ENCODE measurements around the gene KCNK1. TPM values are rescaled to one million over a fixed set of nuclear protein-coding genes. Genes with fewer than 3 reads are reported as not detected.
"Not testable (repeated sequence)": the region's sequence is repeated elsewhere in the genome, so short reads cannot be mapped to it uniquely, and the experiment has no call there.

Gene KCNK1
- total RNA-seq, 1 donor from 2014 or later, result 0.70 TPM

DNA sequence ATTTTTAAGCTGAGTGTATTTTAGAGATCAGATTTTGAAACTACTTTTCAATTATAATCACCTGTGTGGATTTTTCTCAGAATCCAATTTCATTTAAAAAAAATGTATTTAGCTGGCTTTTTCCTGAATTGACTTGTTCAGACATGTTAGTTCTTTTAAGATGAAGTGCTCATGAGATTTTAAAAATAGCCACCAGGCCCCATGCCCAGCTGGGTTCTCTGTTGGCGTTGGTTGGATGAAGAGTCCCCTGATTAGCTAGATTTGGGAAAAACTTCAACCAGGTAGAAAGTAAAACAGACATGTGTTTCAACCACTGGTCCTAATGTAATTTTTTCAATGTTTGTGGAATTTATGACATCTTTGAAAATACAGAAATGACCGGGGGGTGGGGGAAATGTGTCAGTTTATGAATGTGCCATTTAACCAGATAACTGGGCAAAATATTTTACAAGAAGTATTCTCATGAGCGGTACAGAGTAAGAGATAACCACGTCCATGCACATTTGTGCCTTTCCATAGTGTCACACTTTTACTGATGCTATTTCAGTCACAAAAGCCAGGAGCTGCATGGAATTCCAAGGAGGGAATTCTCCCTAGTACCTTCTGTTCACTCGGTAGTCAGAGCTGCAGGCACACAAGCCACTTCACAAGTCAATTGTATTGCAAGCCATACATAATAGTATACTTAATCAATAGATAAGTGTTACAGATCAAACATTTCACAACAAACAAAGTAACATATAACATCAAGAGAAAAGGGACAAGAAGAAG is 51.1 kb downstream of the KCNK1 start:
- DNase-seq (ENCODE audit: extremely low read depth, low read depth, low spot score), result no peak

DNA sequence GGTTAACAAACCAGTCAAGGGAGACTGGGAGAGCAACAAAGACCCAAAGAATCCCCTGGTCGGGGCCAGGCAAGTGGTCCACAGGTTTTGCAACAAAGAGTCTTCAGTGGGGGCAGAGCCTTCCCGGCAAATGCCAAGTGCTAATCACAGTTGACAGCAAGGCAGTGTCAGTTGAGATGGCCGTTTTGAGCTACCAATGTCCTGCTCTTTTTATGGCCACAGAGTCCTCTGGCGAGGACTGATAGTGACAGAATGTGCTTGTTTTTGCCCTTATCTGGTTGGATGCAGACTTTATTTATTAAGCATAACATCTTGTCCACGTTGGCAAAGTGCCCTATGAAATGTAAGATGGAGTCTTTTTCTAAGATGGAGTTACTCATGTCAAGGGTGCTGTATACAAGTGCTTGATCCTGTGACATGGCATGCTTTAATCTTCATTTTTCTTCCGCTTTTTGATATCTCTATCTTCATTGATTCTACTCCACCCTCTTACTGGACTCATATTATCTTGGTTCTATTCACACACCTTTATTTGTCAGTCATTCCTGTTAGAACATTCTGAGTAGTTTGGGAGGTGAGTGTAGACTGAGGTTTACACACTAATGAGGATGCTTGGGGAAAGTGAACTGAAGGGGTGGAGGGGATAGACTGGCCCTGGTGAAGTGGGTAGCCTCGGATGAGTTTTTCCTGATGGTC is 51.8 kb downstream of the KCNK1 start:
- DNase-seq (ENCODE audit: extremely low read depth, low read depth, low spot score), result no peak

DNA sequence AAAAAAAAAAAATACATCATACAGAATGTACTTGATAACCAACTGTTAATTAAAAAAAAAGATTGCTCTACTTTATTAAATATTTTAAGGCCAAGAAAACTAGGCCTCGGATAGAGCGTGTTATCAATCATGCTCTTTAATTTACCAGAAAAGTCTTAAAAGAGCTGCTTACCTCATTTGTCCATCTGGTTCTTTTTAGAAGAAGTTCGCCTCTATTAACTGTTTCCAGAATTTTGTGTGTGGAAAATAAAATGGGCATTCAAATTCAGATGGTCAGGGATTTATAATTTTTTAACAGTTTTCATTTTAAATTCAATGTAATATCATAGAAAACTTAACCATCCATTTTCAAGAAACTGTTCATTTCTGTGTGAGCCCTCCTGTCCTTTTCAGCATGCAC is 53.8 kb downstream of the KCNK1 start:
- DNase-seq (ENCODE audit: extremely low read depth, low read depth, low spot score), result no peak

DNA sequence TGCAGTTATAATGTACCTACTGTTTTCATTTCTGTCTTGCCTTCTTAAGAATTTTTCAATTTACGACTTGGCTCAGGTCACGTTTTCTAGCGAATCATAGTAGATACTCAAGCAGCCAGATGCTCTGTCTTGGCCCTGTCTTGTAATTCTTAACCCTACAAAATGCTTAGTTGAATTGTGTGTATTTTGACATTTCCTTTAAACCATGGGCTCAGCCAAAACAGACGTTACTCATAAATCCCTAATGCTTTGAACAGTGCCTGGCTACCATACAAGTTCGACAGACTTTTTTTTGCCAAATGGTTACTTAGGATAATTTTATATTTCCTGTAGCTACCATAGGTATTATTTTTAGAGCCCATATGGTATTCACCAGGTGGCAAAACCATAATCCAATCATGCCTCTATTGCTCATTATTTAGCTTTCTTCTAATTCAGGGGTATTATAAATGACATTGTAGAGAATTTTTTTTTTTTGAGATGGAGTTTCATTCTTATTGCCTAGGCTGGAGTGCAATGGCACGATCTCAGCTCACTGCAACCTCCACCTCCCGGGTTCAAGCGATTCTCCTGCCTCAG is 54.3 kb downstream of the KCNK1 start:
- DNase-seq (ENCODE audit: extremely low read depth, low read depth, low spot score), result no peak

DNA sequence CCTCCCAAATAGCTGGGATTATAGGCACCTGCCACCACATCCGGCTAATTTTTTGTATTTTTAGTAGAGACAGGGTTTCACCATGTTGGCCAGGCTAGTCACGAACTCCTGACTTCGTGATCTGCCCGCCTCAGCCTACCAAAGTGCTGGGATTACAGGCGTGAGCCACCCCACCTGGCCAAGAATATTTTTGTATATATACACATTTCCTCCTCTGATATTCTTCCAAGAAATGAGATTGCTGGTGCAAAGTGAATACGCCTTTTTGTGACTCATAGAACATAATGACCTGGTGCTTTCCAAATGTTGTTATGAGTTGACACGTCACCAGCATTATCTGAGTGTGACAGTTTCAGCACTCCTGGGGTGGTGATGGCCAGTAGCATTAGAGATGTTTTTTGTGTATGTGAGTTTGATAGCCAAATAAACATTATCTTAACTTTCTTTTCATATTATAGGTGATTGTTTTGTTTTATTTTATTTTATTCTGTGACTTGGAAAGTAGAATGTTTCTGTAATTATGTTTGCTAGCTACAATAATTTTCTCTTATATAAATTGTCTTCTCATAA is 54.9 kb downstream of the KCNK1 start:
- DNase-seq (ENCODE audit: extremely low read depth, low read depth, low spot score), result no peak

DNA sequence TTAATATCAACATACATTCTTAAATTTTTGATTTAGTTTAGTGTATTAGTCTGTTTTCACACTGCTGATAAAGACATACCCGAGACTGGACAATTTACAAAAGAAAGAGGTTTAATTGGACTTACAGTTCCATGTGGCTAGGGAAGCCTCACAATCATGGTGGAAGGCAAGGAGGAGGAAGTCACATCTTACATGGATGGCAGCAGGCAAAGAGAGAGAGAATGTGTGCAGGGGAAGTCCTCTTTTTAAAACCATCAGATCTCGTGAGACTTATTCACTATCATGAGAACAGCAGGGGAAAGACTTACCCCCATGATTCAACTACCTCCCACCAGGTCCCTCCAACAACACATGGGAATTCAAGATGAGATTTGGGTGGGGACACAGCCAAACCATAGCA is 56.5 kb downstream of the KCNK1 start:
- DNase-seq (ENCODE audit: extremely low read depth, low read depth, low spot score), result not testable (repeated sequence)

DNA sequence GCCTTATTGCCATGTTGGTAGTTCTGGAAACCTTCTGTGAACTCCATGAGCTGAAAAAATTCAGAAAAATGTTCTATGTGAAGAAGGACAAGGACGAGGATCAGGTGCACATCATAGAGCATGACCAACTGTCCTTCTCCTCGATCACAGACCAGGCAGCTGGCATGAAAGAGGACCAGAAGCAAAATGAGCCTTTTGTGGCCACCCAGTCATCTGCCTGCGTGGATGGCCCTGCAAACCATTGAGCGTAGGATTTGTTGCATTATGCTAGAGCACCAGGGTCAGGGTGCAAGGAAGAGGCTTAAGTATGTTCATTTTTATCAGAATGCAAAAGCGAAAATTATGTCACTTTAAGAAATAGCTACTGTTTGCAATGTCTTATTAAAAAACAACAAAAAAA is 57.4 kb downstream of the KCNK1 start:
- DNase-seq (ENCODE audit: extremely low read depth, low read depth, low spot score), result no peak

DNA sequence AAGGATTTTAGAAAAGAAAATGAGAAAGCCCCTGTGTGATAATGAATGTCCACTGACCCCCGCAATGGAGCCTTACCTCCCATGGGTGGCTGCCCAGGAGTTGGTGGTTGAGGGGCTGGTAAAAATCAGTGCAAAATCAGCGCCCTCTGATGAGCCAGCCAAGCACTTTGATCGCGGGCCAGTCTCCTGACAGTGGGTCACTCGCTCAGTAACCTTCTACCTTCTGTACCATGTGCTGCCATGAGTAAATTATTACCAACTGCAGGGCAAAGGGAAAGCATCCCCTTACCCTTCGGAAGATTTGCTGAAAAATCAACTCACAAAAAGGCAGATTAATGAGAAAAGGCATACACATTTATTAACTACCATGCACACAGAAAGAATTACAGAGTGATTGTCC is 58.8 kb downstream of the KCNK1 start:
- no peak for DNase-seq (ENCODE audit: extremely low read depth, low read depth, low spot score)

DNA sequence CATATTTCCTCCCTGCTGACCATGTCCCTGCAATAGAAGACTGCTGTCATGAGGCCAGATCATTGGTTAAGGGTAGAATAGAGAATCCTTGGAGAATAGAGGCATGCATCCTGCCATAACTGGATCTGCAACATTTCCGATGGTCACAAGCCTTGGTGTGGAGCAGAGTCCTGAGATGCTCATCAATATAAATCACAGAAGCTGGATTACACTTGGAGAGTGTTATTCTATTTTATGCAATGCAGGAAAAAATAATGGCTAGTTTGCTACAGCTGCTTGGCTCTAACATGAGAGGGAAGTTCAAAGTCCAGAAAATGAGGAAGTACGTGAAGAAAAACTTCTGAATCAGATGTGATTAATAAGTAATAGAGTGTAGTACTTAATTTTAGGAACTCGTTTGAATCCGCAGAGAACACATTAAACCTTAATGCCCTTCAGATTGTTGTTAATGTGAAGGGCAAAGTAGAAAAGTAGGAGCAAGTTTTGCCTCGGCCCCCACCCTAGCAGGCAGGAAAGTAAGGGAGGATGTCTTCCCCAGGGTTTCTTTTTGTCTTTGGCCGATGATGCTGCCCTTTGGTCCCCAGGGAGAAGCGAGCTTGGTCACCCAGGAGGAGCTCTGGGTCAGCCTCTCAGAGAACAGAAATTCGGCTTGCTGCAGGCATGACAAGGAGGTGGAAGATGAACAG is 59.5 kb downstream of the KCNK1 start:
- DNase-seq (ENCODE audit: extremely low read depth, low read depth, low spot score), result no peak

DNA sequence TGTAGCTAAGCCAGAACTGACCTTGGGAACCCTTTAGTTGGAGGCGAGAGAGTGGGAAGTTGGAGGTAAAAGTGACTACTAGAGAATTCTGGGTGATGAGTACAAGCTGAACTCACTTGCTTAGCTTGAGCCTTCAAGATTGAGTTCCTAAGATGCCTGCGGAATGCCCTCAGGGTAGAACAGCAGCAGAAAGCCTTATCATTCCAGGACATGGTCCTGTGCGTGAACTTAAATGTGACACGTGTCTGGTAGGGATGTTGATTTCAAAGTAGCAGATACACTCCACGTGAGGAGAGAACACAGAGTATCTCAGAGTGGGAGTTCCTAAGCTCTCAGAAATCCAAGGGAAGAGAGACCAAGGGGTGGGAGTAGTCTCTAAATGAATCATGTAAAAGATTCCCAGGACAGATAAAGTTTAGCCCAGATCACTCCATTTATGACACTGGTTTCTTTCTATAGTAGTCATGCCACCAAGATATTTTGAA is 60.1 kb downstream of the KCNK1 start:
- DNase-seq (ENCODE audit: extremely low read depth, low read depth, low spot score), result no peak

DNA sequence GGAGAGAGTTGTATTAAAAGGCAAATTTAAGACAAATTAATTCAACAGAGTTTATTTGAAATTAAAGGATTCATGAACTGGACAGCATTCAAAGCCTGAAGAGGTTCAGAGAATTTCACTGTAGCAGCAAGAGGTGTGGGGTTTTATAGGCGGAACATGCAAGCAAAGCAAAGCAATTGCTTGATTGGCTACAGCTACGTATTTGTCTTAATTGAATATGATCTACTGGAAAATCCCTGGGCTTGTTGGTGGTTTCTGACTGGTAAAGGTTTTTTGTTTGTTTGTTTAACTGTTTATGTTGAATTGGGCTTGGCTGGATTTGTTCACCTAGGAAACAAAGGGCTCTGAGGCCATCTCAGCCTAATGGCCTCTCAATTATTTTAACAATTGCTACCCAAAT is 61.5 kb downstream of the KCNK1 start:
- no peak for DNase-seq (ENCODE audit: extremely low read depth, low read depth, low spot score)

DNA sequence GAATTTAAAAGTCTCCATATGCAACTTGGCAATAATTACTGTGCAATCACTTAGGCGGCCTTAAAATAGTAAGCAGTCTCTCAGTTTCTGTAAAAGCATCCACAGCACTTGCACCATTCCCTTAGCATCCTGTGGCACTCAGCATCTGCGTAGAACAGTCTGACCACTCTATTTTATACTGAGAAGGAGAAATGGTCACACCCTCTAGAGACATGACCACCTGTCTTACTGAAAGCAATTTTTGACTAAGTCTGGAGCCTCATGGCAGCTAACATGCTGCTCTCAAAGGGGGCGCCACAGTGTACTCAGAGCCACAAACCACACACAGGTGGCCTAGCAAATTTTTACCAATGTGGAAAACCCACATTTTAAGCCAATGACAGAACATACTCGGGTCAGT is 62.0 kb downstream of the KCNK1 start:
- DNase-seq (ENCODE audit: extremely low read depth, low read depth, low spot score), result no peak

DNA sequence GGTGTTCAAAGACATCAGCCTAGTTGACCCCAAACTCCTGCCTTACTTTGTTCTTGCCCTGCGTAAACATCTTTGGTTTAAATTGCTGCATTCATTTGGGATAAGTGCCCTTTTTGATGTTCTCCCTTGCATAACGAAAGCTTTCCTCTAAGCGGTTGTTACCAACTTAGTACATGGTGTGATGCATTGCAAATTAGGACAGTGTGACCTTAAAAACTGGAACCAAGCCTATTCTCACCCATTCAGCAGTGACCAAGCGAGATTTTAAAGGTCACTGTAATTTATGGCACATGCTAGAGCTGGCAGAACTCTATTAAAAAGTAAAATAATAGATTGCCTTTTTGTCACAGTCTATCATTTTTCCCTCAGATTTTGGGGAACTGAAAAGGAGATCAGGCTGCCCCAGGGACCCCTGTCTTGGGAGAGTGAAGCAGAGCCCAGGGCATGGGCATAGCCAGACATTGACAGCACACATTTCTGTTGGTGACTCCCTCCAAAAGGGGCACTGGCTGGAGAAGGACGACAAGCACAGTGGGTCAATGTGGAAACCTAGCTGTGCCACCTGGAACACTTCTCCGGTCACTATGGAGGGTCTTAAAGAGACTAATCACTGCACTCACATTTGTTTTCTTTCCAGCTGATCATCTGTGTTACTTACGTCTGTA is 63.9 kb downstream of the KCNK1 start:
- DNase-seq (ENCODE audit: extremely low read depth, low read depth, low spot score), result no peak

DNA sequence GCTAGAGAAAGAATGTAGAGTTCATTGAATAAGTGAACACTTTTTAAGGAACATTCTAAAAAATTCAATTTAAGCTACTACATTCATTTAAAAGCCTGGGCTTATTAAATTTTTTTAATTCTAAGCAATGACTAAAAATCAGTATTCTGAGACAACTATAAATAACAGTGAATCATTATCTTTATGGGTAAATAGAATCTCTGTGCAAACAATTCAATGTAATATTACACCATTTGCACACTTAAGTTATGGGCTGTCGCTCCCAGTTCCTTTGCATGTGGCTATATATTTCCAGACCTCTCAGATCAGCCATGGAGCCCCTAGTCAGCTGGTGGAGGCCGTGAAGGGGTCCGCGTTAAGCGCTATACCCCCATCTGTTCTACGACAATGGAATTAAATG is 65.1 kb downstream of the KCNK1 start:
- no peak for DNase-seq (ENCODE audit: extremely low read depth, low read depth, low spot score)

DNA sequence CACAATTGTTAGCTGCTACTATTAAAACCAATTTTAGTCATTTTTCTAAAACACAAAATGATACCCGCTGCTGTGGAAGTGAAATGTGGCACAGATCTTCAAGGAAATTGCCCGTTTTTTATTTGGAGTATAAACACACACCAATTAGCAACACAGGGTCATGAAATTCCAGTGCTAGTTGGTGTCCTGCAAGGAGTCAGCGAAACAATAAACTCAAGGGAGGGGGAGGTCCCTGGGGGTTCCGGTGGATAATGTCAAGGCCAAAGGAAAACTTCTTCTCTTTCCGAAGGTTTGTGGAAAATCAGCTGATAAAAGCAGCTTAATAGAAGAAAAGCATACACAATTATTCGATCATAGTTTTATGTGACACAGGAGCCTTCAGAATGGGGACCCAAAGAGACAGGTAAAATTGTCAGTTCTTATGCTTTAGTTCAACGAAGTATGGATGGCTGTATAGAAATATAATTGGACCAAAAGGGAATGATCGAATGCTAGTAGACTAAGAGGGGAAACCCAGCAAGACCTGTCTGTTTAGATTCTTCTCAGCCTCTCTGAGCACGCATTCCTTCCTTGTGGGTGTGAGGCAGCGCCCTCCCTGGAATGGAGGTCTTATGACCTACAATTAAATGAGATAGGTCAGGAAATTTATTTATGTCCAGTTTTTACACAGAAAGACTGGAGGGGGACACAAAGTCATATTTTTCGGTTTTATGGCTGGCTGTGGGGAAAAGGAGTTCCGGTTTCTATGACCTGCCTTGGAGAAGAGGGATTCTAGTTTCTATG is 65.9 kb downstream of the KCNK1 start:
- no peak for DNase-seq (ENCODE audit: extremely low read depth, low read depth, low spot score)

DNA sequence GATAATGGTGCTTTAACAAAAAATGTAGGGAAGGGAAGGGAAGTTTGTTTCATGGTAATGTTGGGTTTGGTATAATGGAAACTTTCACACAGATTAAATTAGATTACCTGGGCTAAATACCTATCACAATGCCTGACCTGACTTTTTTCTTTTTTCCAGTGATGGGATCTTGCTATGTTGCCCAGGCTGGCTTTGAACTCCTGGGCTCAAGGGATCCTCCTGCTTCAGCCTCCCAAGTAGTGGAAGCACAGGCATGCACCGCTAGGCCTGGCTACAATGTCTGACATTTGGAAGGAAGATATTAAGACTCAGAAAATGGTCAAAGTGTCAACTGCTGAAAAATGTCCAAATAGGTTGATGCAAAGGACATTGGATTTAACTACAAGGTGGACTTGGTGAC is 67.4 kb downstream of the KCNK1 start:
- no peak for DNase-seq (ENCODE audit: extremely low read depth, low read depth, low spot score)

DNA sequence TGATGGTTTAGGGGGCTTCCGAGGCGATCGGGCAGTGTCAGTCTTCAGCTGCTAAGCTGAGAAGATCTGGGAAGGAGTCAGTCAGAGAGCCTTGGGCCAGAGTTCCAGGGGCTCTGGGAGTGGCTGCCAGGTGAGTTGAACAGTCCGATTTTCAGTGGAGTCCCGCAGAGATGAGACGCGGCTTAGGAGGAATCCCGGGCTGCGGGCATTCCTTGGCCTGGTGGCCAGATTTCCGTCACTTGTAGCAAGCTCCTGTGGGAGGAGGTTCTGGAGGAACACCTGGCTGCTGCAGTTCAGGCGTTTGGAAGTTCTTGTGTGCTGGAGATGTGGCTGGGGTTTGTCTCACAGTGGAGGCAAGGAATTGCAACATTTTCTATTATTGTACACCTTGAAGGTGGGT is 72.7 kb downstream of the KCNK1 start:
- not testable (repeated sequence) for DNase-seq (ENCODE audit: extremely low read depth, low read depth, low spot score)

DNA sequence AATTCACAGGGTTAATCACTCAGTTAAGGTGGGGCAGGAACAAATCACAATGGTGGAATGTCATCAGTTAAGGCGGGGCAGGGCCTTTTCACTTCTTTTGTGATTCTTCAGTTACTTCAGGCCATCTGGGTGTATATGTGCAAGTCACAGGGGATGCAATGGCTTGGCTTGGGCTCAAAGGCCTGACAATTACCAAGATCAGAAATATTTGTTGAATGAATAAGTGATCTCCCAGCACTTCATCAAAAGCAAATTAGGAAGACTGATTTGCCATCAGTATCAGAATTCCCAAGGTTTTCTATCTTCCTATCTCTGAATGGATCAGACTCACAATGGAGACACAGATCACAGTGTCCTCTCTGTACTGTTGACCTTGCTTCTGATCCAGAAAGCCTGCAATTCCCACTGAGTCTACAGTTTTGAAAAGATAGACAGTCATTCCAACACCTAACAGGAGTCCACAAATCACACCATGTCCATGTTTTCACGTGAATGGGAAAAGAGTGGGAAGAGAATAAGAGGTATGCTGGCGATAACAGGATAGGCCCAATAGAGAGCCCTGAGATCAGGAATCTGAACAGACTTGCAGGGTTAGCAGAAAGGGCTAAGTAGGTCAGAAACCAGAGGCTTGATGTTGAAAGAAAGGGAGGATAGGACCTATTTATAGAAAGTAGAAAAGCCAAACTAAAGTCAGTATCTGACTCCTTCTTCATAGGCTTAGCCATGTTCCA is 75.3 kb downstream of the KCNK1 start:
- no peak for DNase-seq (ENCODE audit: extremely low read depth, low read depth, low spot score)

DNA sequence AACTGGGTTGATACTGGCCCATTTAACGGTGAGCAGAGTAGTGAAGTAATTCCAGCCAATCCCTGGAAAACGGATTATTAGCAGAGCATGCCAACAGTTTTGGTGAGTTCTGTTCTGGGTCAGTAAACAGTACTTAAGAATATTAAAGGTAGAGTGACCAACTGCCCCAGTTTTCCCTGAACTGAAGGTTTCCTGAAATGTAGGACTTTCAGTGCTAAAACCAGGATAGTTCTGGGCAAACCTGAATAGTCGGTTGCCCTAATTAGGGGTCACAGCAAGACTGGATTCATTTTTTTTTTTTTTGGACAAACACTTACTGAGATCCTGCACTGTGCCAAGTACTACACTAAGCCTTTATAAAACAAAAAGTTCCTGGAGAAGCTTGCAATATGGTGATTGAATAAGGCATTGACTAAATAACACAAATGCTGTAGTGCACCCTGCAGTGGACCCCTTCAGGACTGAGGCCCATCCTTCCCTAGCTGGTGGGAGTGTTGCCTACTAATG is 75.9 kb downstream of the KCNK1 start:
- DNase-seq (ENCODE audit: extremely low read depth, low read depth, low spot score), result no peak
